IgD-negative memory B cell (primary cell): Measurements from ENCODE around the gene AFAP1. TPM values are rescaled to one million over a fixed set of nuclear protein-coding genes. Genes with fewer than 3 reads are reported as not detected.

ENCODE experiments used
- H3K27ac Mint-ChIP-seq, 3 donors: one replicate each; pipeline ENCODE4 v1.8.0; 2020 to 2022; ENCODE audit warnings: mild to moderate bottlenecking in 3 of 3, mixed read lengths in 3 of 3, moderate library complexity in 1 of 3
- H3K27me3 Mint-ChIP-seq: one replicate; pipeline ENCODE4 v1.8.0; 2021; ENCODE audit warnings: mixed read lengths
- H3K36me3 Mint-ChIP-seq: one replicate; pipeline ENCODE4 v1.8.0; 2020; ENCODE audit warnings: mild to moderate bottlenecking, mixed read lengths
- H3K4me1 Mint-ChIP-seq, 3 donors: one replicate each; pipeline ENCODE4 v1.8.0; 2020 to 2022; ENCODE audit warnings: mixed read lengths in 3 of 3, mild to moderate bottlenecking in 1 of 3
- H3K4me3 Mint-ChIP-seq, 4 donors: one replicate each; pipeline ENCODE4 v1.8.0; 2020 to 2022; ENCODE audit warnings: mild to moderate bottlenecking in 4 of 4, mixed read lengths in 4 of 4, moderate library complexity in 3 of 4
- H3K9me3 Mint-ChIP-seq, 3 donors: one replicate each; pipeline ENCODE4 v1.8.0; 2020 to 2021; ENCODE audit warnings: mixed read lengths in 3 of 3, mild to moderate bottlenecking in 1 of 3
- polyA plus RNA-seq: library from polyadenylated mRNA; unstranded; fragments of 300-500 nt; fragmentation: Illumina TruSeq; gene quantifications from one replicate; pipeline ENCODE4 v1.2.3, GENCODE V29; 2021

AFAP1 gene
- polyA plus RNA-seq, 1 donor from 2014 or later: 0.20 TPM

DNA sequence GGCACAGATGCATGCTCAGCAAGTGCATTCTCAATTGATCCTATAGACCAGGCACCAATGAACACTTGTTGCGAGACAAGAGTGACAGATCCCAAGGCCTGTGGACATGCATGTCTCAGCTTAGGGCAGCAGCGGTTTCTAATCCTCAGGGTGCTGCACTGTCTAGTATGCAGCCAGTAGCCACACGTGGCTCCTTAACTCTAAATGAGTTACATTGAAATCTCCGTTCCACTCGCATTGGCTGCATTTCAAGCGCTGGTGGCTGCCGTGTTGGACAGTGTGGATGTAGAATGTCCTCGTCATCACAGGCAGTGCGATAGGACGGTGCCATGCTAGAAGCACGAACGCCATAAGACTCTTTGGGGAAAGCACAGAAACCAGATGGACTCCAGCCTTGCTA is 24.0 kb upstream of the AFAP1 start:
- Mint-ChIP-seq H3K36me3 (no peaks in the 10 kb centered on the region), H3K27me3 (peaks cover 9% of the 10 kb centered on the region), H3K4me3 (no peak overlapping the region), H3K4me1 (peaks cover 5 to 10% (median 8%) of the 10 kb centered on the region in 3 donors), H3K27ac (no peak overlapping the region), H3K9me3 (no peaks in the 10 kb centered on the region)

DNA sequence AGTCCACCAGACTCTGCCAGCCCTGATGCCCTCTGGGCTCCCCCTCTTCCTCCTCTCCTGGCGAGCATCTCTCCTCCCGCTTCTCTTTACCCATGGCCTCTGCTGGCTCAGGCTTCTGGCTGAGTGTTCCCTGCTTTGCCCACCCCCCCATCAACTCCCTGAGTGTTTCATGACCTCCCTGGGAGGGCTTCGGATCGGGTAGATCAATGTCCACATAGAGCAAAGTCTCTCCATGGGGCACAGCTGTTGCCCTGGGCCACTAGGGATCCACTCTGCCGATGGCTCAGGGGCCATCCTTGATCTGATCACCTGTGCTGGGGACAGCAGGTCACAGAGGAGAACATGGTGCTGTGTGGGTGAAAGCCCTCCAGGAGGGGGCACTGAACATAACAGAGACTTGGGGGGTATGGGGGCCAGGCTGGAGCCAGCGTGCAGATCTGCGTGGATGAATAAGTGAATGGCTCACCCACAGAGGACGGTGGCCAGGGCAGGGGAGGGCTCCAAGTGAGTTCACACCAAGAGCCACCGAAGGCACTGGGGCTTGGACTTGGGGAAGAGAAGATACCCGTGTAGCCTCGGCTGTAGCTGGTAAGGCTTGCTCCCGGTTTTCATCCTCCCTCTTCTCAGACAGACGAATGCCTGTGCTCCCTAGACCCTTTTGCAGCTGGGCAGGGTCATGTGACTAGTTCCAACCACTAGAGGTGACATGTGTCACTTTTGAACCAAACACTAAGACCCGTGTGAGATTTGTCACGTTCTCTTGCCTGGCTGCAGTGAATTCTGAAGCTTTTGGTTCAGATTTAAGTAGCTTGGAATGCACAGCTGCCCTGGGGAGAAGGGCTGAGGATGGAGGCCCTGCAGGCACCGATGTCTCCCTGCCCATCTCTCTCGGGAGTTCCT is 23.2 kb upstream of the AFAP1 start:
- no peak overlapping the region for H3K27ac Mint-ChIP-seq
- no peaks in the 10 kb centered on the region for H3K36me3 Mint-ChIP-seq
- H3K27me3 Mint-ChIP-seq: peaks cover 12% of the 10 kb centered on the region
- H3K4me3 Mint-ChIP-seq: peak overlapping the region in 1 of 4 donors; percentile 17
- H3K9me3 Mint-ChIP-seq: no peaks in the 10 kb centered on the region
- peaks cover 5 to 10% (median 8%) of the 10 kb centered on the region in 3 donors for H3K4me1 Mint-ChIP-seq

DNA sequence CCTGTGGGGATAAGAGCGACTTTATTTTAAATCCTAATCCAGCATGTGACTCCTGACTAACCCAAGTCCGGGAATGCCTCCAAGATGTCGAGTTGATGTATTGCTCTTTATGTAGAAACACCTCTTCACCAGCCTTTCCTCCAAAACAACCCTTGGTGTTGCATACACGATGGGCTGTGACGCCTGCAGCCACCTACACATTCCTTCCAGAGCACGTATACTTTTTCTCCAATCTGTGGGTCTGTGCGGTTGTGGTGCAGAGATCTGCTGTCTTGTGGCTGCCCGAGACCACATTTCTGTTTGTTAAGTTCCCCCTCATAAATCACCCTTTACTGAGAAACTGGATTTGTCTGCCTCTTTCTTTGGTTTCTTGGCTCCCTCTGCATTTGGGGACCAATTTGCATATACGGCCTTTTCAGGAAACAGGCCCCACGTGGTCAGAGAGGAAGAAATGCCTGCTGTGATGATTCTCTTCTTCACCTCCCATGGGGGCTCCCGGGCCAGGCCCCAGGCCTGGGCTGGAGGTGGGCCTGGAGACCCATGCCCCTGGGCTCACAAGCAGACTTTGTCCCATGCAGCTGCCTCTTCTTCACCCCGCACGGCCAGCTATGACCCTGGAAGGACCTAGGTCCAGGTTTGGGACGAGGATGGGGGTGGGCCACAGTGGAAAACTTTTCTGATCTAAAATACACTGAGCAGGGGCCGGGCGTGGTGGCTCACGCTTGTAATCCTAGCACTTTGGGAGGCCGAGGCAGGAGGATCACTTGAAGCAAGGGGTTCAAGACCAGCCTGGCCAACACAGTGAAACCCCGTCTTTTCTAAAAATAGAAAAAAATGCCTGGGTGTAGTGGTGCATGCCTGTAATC is 21.4 kb upstream of the AFAP1 start:
- no peaks in the 10 kb centered on the region for H3K9me3 Mint-ChIP-seq
- H3K36me3 Mint-ChIP-seq: no peaks in the 10 kb centered on the region
- H3K4me3 Mint-ChIP-seq: peak overlapping the region in 3 of 4 donors; percentile 31 to 75 (median 54)
- H3K4me1 Mint-ChIP-seq: peaks cover 7 to 10% (median 8%) of the 10 kb centered on the region in 3 donors
- H3K27me3 Mint-ChIP-seq: peaks cover 18% of the 10 kb centered on the region
- H3K27ac Mint-ChIP-seq: peak overlapping the region in 2 of 3 donors; percentile 39 to 84

DNA sequence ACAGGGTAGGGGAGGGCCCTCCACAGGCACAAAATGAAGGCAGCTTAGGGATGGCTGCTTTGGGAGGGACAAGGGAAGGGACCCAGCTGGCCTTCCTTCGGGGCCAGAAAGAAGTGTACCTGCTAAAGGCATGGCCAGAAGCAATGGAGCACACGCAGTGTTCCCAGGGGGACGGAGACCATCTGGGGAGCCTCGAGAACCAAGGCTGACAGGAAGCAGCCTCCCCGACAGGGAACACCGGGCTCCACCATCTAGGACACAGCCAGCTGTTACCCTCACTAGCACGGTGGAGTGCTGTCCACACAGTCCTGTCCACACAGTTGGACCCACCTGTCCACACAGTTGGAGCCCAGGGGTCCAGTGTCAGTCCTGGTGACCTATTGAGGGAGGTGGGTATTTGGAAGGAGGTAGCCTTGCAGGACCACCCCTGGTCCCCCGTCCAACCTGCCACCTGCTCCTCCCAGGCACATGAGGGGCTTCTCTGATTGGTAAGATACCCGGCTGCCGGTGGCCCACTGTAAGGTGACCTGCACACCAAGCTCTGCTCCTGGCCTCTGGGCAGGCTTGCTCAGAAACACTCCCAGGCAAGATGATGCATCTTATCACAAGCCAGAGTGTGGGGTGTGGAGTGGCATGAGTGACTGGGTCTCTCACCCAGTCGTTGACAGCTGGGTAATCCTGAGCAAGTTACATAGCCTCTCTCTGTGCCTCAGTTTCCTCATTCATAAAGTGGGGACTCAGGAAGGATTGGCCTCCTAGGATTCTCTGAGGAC is 20.5 kb upstream of the AFAP1 start:
- Mint-ChIP-seq H3K27ac (peak overlapping the region in 1 of 3 donors; percentile 84), H3K4me3 (peak overlapping the region in 2 of 4 donors; percentile 32 to 63), H3K9me3 (no peaks in the 10 kb centered on the region), H3K36me3 (no peaks in the 10 kb centered on the region), H3K27me3 (peaks cover 18% of the 10 kb centered on the region), H3K4me1 (peaks cover 7 to 8% (median 8%) of the 10 kb centered on the region in 3 donors)

DNA sequence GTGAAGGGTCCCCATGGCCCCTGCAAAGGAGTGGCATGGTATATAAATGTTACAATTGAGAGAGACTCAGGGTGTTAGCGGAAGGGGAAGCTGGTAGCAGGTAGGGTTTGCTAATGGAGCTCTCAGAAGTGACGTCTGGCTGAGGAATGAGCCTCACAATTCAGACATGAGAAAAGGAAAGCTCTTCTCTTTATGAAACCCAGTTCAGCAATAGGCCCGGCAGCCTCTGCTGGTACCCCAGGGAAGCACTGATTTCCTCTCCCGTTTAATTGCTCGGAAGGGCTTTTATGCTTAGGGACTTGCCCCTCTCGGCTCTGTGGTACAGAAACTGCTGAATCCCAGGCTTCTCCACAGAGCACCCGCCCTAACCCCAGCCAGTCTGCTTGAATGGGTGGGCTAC is 19.4 kb upstream of the AFAP1 start:
- Mint-ChIP-seq H3K27me3 (peaks cover 18% of the 10 kb centered on the region), H3K36me3 (no peaks in the 10 kb centered on the region), H3K27ac (no peak overlapping the region), H3K9me3 (no peaks in the 10 kb centered on the region), H3K4me1 (peaks cover 7 to 8% (median 8%) of the 10 kb centered on the region in 3 donors), H3K4me3 (peak overlapping the region in 1 of 4 donors; percentile 12)

DNA sequence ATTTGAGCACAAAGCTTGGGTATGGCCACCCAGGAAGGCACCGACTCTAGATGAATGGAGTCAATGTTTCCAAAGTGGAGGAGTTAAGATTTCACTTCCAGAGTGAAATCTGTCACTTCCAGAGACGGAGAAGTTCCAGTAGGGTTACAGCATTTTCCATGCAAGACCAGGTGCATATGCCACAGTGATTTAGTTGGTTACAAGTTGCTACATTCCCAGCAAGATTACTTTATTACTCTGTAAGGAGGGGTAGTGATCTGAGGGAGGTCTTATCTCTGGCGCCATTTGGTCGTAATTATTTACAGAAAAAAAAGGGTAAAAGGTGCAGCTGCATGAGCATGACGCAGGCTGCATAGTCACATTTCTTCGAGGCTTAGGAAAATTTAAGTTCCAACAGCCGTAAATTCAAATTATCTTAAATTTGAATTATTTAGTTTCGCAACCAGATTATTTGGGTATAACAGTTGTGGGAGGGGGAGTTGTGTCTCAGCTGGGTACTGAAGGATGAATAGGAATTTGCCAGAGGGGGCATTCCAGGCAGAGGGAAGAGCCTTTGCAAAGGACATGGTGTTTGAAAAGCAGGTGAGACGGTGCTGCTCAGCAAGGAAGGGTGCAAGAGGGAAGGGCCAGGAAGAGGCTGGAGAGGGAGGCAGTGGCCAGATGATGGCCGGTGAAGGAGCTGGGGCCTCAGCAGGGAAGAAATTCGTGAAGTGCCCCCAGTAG is 17.4 kb upstream of the AFAP1 start:
- Mint-ChIP-seq H3K36me3 (no peaks in the 10 kb centered on the region), H3K4me3 (no peak overlapping the region), H3K27me3 (peaks cover 18% of the 10 kb centered on the region), H3K9me3 (peaks cover 0 to 3% (median 3%) of the 10 kb centered on the region in 3 donors), H3K27ac (no peak overlapping the region), H3K4me1 (peaks cover 7 to 8% (median 8%) of the 10 kb centered on the region in 3 donors)

DNA sequence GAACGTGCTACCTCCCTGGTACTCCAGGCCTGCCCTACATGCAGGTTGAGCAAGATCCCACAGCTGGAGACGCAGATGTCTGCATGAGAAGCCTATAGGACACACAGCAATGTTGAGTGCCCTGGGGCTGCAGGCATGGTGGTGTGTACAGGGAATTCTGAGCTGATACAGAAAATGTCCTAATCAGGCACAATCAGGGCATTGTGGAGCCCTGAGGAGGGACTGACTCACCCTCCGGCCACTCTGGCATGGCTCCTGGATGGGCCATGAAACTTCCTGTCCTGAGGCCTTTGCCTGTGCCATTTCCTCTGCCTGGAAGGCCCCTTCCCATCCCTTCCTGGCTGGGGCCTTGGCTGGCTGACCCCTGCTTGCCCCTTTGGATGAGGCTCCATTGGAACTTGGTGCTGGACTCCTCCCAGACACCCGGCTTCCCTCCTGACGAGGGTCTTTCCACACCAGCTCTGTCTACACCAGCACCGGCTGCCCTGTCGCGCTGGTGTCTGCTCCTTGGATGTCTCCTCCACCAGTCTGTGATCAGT is 16.7 kb upstream of the AFAP1 start:
- Mint-ChIP-seq H3K27me3 (peaks cover 20% of the 10 kb centered on the region), H3K4me1 (peaks cover 7 to 8% (median 8%) of the 10 kb centered on the region in 3 donors), H3K9me3 (peaks cover 0 to 4% (median 3%) of the 10 kb centered on the region in 3 donors), H3K27ac (no peak overlapping the region), H3K4me3 (no peak overlapping the region), H3K36me3 (no peaks in the 10 kb centered on the region)

DNA sequence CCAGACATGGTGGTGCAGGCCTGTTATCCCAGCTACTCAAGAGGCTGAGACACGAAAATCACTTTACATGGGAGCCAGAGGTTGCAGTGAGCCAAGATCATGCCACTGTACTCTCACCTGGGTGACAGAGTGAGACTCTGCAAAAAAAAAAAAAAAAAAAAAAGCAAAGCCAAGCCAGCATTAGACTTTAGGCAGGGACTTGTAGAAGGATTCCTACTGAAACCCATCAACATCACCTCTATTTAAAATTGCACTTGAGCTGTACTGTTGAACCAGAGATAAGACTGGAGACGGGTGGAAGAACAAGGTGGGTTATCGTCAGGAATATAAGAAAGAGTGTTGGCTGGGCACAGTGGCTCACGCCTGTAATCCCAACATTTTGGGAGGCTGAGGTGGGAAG is 15.7 kb upstream of the AFAP1 start:
- Mint-ChIP-seq H3K9me3 (peaks cover 0 to 6% (median 3%) of the 10 kb centered on the region in 3 donors), H3K27ac (no peak overlapping the region), H3K4me3 (no peak overlapping the region), H3K36me3 (no peaks in the 10 kb centered on the region), H3K27me3 (peaks cover 17% of the 10 kb centered on the region), H3K4me1 (peaks cover 0 to 2% (median under 1%) of the 10 kb centered on the region in 3 donors)

DNA sequence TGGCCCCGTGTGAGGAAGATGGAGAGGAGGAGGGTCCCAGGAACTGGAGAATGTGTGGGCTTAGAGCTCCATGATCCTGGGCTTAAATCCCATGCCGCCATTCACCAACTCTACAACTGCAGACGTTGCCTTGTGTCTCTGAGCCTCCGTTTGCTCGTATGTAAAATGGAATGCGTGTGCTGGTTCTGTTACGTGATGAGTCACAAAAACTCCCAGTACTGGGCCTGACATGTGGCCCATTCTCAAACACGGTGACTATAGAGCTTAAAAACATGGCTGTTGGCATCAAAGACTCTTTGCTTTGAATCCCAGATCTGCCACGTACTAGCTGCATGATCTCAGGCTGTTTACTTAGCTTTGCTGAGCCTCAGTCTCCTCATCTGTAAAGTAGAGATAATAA is 13.0 kb upstream of the AFAP1 start:
- Mint-ChIP-seq H3K4me3 (no peak overlapping the region), H3K9me3 (peaks cover 0 to 9% (median 3%) of the 10 kb centered on the region in 3 donors), H3K27me3 (peaks cover 17% of the 10 kb centered on the region), H3K27ac (no peak overlapping the region), H3K36me3 (no peaks in the 10 kb centered on the region), H3K4me1 (peaks cover 0 to 2% (median 2%) of the 10 kb centered on the region in 3 donors)

DNA sequence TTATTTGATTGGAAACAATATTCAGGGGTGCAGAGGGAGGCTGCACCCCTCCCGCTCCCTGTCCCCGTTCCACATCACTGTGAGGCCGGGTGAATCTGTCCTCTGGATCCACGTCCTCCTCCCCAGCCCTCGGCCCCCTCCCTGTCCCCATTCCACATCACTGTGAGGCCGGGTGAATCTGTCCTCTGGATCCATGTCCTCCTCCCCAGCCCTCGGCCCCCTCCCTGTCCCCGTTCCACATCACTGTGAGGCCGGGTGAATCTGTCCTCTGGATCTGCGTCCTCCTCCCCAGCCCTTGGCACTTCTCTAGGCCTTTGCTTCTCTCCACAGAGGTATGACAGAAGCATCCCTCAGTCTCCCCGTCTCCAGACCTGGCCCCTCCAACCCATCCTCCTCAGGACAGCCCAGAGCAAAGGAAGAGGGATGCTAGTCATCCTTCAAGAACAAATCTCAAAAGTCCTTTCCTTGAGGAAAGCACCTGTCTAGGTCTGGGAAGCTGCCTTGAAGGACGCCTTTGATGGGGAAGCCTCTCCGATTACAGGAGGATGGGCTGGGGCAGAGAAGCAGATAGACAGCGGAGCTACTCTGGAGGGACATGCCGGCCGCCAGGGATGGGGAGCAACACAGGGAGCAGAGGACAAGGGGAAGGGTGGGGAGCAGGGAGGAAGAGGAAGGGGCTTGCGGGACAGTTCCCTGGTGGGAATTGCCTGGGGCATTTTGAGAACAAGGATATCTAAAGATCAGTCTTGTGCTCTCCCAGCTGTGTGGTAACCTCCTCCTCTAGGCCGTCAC is 10.8 kb upstream of the AFAP1 start:
- Mint-ChIP-seq H3K4me3 (no peak overlapping the region), H3K27ac (no peak overlapping the region), H3K4me1 (peaks cover 0 to 2% (median 0%) of the 10 kb centered on the region in 3 donors), H3K9me3 (peaks cover 0 to 9% (median 3%) of the 10 kb centered on the region in 3 donors), H3K36me3 (no peaks in the 10 kb centered on the region), H3K27me3 (peaks cover 13% of the 10 kb centered on the region)

DNA sequence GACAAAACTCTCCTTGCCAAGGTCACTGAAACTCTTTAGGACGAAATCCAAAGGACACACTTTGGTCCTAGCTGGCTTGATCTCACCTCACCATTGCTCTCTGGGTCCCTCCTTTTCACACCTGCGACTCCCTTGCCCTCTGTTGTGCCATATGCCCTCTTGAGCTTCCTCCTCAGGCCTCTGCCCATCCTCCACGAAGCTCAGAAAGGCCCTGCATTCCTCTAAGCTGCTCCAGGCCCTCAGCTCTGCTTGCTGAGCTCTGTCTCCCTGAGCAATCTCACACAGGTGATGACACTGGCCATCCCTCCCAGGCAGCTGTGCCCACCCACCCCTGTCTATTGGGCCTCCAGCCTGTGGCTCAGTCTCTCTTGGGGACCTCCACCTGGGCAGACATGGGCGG is 10.1 kb upstream of the AFAP1 start:
- peaks cover 0 to 9% (median 3%) of the 10 kb centered on the region in 3 donors for H3K9me3 Mint-ChIP-seq
- H3K4me3 Mint-ChIP-seq: no peak overlapping the region
- peaks cover 0 to 2% (median 0%) of the 10 kb centered on the region in 3 donors for H3K4me1 Mint-ChIP-seq
- H3K36me3 Mint-ChIP-seq: no peaks in the 10 kb centered on the region
- peaks cover 13% of the 10 kb centered on the region for H3K27me3 Mint-ChIP-seq
- H3K27ac Mint-ChIP-seq: no peak overlapping the region

DNA sequence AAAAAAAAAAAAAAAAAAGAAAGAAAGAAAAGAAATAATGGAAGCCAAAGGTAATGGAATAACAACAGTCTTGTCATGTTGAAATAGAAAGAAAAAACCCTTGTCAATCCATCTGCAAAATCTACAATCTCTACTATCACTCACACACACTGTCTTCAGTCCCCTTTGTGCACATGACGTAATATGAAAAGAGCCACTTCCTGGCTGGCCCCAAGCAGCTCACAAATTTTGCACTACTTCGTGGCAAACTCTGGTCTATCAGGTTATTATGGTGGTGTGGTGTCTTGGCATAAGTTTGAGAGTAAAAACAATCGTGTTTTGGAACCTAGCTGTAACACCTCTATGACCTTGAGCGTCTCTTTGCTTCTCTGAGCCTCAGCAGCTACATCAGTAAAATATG is 8.3 kb upstream of the AFAP1 start:
- peaks cover 0 to 2% (median 0%) of the 10 kb centered on the region in 3 donors for H3K4me1 Mint-ChIP-seq
- H3K9me3 Mint-ChIP-seq: peaks cover 0 to 7% (median 1%) of the 10 kb centered on the region in 3 donors
- H3K27ac Mint-ChIP-seq: no peak overlapping the region
- no peak overlapping the region for H3K4me3 Mint-ChIP-seq
- no peaks in the 10 kb centered on the region for H3K36me3 Mint-ChIP-seq
- H3K27me3 Mint-ChIP-seq: peaks cover 13% of the 10 kb centered on the region
